Liver (tissue), 9 donors: ENCODE data around the gene RCBTB1. TPM values are rescaled to one million over a fixed set of nuclear protein-coding genes. Genes with fewer than 3 reads are reported as not detected.

Source experiments
- DNase-seq: peaks from one replicate; pipeline ENCODE4 v3.0.0-alpha.2; 2017; ENCODE audit warnings: low spot score
- H3K27ac ChIP-seq, 2 donors: one replicate each; pipeline ENCODE4 v1.7.0; 2013; ENCODE audit warnings: inconsistent platforms in 2 of 2, low read length in 2 of 2, control low read depth in 1 of 2, low read depth in 1 of 2, mild to moderate bottlenecking in 1 of 2
- H3K27me3 ChIP-seq, 4 donors: one replicate each; pipeline versions ENCODE4 v1.6.1 to v1.7.0; 2013; ENCODE audit warnings: low read length in 3 of 4, inconsistent platforms in 1 of 4, mild to moderate bottlenecking in 1 of 4, moderate library complexity in 1 of 4; ENCODE audit not compliant: control insufficient read depth in 4 of 4, insufficient read depth in 4 of 4
- H3K36me3 ChIP-seq, 4 donors: one replicate each; pipeline versions ENCODE4 v1.6.1 to v1.7.0; 2013; ENCODE audit warnings: low read length in 3 of 4, mild to moderate bottlenecking in 3 of 4, low read depth in 1 of 4, moderate library complexity in 1 of 4; ENCODE audit not compliant: control insufficient read depth in 4 of 4, insufficient read depth in 3 of 4
- H3K4me1 ChIP-seq, 4 donors: one replicate each; pipeline versions ENCODE4 v1.6.1 to v1.7.0; 2013; ENCODE audit warnings: low read length in 3 of 4, mild to moderate bottlenecking in 3 of 4, moderate library complexity in 1 of 4; ENCODE audit not compliant: control insufficient read depth in 4 of 4, insufficient read depth in 4 of 4
- H3K4me3 ChIP-seq, 3 donors: one replicate each; pipeline versions ENCODE4 v1.6.1 to v1.7.0; 2013; ENCODE audit warnings: low read length in 3 of 3, control low read depth in 1 of 3, low read depth in 1 of 3, mild to moderate bottlenecking in 1 of 3
- H3K9ac ChIP-seq, 2 donors: one replicate each; pipeline ENCODE4 v1.7.0; 2013; ENCODE audit warnings: low read length in 2 of 2, mild to moderate bottlenecking in 2 of 2, moderate library complexity in 2 of 2, control low read depth in 1 of 2, low read depth in 1 of 2
- H3K9me3 ChIP-seq, 4 donors: one replicate each; pipeline versions ENCODE4 v1.6.1 to v1.7.0; 2013; ENCODE audit warnings: low read length in 3 of 4; ENCODE audit not compliant: control insufficient read depth in 4 of 4
- ATF3 ChIP-seq: IDR thresholded peaks from 2 replicates; pipeline ENCODE4 v1.6.1; 2016; ENCODE audit warnings: antibody characterized with exemption
- EGR1 ChIP-seq, 2 donors: IDR thresholded peaks; 2 replicates each; pipeline ENCODE4 v1.6.1; 2016 to 2018; ENCODE audit warnings: antibody characterized with exemption in 2 of 2, low read depth in 2 of 2
- FOXA1 ChIP-seq: IDR thresholded peaks from 2 replicates; pipeline ENCODE4 v1.6.1; 2016; ENCODE audit warnings: antibody characterized with exemption
- FOXA2 ChIP-seq: IDR thresholded peaks from 2 replicates; pipeline ENCODE4 v1.6.1; 2016; ENCODE audit warnings: antibody characterized with exemption
- HNF4A ChIP-seq, 2 donors: conservative IDR thresholded peaks; 2 replicates each; pipeline ENCODE4 v1.6.1; 2016; ENCODE audit warnings: antibody characterized with exemption in 2 of 2, mild to moderate bottlenecking in 2 of 2
- HNF4G ChIP-seq: IDR thresholded peaks from 2 replicates; pipeline ENCODE4 v1.6.1; 2016; ENCODE audit warnings: antibody characterized with exemption
- JUND ChIP-seq, 2 donors: IDR thresholded peaks; 2 replicates each; pipeline ENCODE4 v1.6.1; 2016; ENCODE audit warnings: antibody characterized with exemption in 2 of 2
- NR2F2 ChIP-seq: IDR thresholded peaks from 2 replicates; pipeline ENCODE4 v1.6.1; 2016; ENCODE audit warnings: antibody characterized with exemption
- RAD21 ChIP-seq, 2 donors: IDR thresholded peaks; 2 replicates each; pipeline ENCODE4 v1.6.1; 2016; ENCODE audit warnings: antibody characterized with exemption in 2 of 2, mild to moderate bottlenecking in 2 of 2
- REST ChIP-seq: IDR thresholded peaks from 2 replicates; pipeline ENCODE4 v1.6.1; 2016; ENCODE audit warnings: antibody characterized with exemption, mild to moderate bottlenecking
- RXRA ChIP-seq, 2 donors: IDR thresholded peaks; 2 replicates each; pipeline ENCODE4 v1.6.1; 2017 to 2018; ENCODE audit warnings: antibody characterized with exemption in 2 of 2, mild to moderate bottlenecking in 1 of 2
- SP1 ChIP-seq: IDR thresholded peaks from 2 replicates; pipeline ENCODE4 v1.6.1; 2018; ENCODE audit warnings: antibody characterized with exemption, mild to moderate bottlenecking
- TAF1 ChIP-seq: conservative IDR thresholded peaks from 2 replicates; pipeline ENCODE4 v1.6.1; 2016; ENCODE audit warnings: antibody characterized with exemption, mild to moderate bottlenecking
- YY1 ChIP-seq: IDR thresholded peaks from 2 replicates; pipeline ENCODE4 v1.6.1; 2016; ENCODE audit warnings: antibody characterized with exemption, mild to moderate bottlenecking
- WGBS: extraction: QIAGEN DNeasy Blood & Tissue Kit; methylation state at CpG from one replicate; pipeline ENCODE4 v1.1.7; 2013; 5-methylcytosine and 5-hydroxymethylcytosine counted together
- polyA plus RNA-seq, 2 donors: library from polyadenylated mRNA; stranded (reverse) in 1 of 2; unstranded in 1 of 2; fragments of 200-250 nt in 1 of 2; fragments of >200 nt in 1 of 2; fragmentation: Nextera tagmentation in 1 of 2; extraction: Ambion mirVana in 1 of 2; gene quantifications; one replicate each; pipeline versions ENCODE4 v1.2.1 to v1.2.3, GENCODE V29; 2013 to 2015
- total RNA-seq, 2 donors: library from RNA; depleted of rRNA; stranded (reverse); fragments of >200 nt; gene quantifications; one replicate each; pipeline ENCODE4 v1.2.3, GENCODE V29; 2014
- TF ChIP-seq, protein P1 (sequence below): IDR thresholded peaks from 2 replicates; pipeline ENCODE4 v1.6.1; 2016; ENCODE audit warnings: antibody characterized with exemption
- TF ChIP-seq, protein P2 (sequence below): IDR thresholded peaks from 2 replicates; pipeline ENCODE4 v1.6.1; 2016; ENCODE audit warnings: antibody characterized with exemption
- donor health status: healthy.
- donor health status: healthy.
- donor health status: healthy.
- donor health status: healthy.
- donor health status: healthy.

The RCBTB1 gene
- total and polyA plus RNA-seq, 4 donors, result 3.9 to 9.0 (median 6.5) TPM

GRCh38 chr13:49539313-49539712, 46.0 kb downstream of the RCBTB1 start:
- H3K27ac ChIP-seq, result no peak overlapping the region
- no peak for DNase-seq
- 74% methylated on average over 5 of the region's 5 CpGs for WGBS

GRCh38 chr13:49538404-49538803, 47.0 kb downstream of the RCBTB1 start:
- WGBS, result 91% methylated on average over 2 of the region's 2 CpGs
- H3K4me1 ChIP-seq, result no peaks in the 10 kb centered on the region
- no peak overlapping the region for H3K4me3 ChIP-seq
- TF ChIP-seq NR2F2 (no peak), ATF3 (no peak), RXRA (IDR thresholded peaks at IDR 0.05) (no peak), YY1 (no peak), JUND (IDR thresholded peaks at IDR 0.05) (no peak), HNF4A (conservative IDR thresholded peaks at IDR 0.05) (no peak), TAF1 (no peak), FOXA1 (no peak), HNF4G (no peak), SP1 (no peak), FOXA2 (no peak), REST (no peak), RAD21 (IDR thresholded peaks at IDR 0.05) (no peak)
- TF ChIP-seq, protein P1, sequence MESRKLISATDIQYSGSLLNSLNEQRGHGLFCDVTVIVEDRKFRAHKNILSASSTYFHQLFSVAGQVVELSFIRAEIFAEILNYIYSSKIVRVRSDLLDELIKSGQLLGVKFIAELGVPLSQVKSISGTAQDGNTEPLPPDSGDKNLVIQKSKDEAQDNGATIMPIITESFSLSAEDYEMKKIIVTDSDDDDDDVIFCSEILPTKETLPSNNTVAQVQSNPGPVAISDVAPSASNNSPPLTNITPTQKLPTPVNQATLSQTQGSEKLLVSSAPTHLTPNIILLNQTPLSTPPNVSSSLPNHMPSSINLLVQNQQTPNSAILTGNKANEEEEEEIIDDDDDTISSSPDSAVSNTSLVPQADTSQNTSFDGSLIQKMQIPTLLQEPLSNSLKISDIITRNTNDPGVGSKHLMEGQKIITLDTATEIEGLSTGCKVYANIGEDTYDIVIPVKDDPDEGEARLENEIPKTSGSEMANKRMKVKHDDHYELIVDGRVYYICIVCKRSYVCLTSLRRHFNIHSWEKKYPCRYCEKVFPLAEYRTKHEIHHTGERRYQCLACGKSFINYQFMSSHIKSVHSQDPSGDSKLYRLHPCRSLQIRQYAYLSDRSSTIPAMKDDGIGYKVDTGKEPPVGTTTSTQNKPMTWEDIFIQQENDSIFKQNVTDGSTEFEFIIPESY, result no peak
- TF ChIP-seq, protein P2, sequence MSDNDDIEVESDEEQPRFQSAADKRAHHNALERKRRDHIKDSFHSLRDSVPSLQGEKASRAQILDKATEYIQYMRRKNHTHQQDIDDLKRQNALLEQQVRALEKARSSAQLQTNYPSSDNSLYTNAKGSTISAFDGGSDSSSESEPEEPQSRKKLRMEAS, result no peak
- no peaks in the 10 kb centered on the region for H3K27me3 ChIP-seq
- no peak for DNase-seq
- H3K36me3 ChIP-seq, result peaks cover 0 to 11% (median 4%) of the 10 kb centered on the region in 4 donors
- no peak overlapping the region for H3K27ac ChIP-seq
- no peaks in the 10 kb centered on the region for H3K9me3 ChIP-seq
- H3K9ac ChIP-seq, result no peak overlapping the region

More at GRCh38 chr13:49539313-49539712, 46.0 kb downstream of the RCBTB1 start:
- TF ChIP-seq JUND (IDR thresholded peaks at IDR 0.05), result no peak
- TF ChIP-seq NR2F2, result peak; percentile 35
- no peak for TF ChIP-seq EGR1 (IDR thresholded peaks at IDR 0.05; ENCODE audit: low read depth in 2 of 2)
- TF ChIP-seq FOXA1, result no peak
- TF ChIP-seq RXRA (IDR thresholded peaks at IDR 0.05), result no peak
- TF ChIP-seq, protein P1, result no peak
- TF ChIP-seq HNF4G, result no peak
- TF ChIP-seq ATF3, result no peak
- H3K36me3 ChIP-seq, result peaks cover 0 to 11% (median 4%) of the 10 kb centered on the region in 4 donors
- H3K9me3 ChIP-seq, result no peaks in the 10 kb centered on the region
- no peak overlapping the region for H3K4me3 ChIP-seq
- no peak overlapping the region for H3K9ac ChIP-seq
- no peaks in the 10 kb centered on the region for H3K4me1 ChIP-seq
- no peaks in the 10 kb centered on the region for H3K27me3 ChIP-seq
